Left lung (tissue), 10 donors: ENCODE data around the gene ANKZF1. TPM values are rescaled to one million over a fixed set of nuclear protein-coding genes. Genes with fewer than 3 reads are reported as not detected.

Experiments
- ATAC-seq: fragments of 200-7000 bp; cut with Tn5 transposase; one replicate; pipeline ENCODE4 v1.9.1; 2020; ENCODE audit warnings: moderate library complexity
- DNase-seq, 4 donors: peaks; one replicate each; pipeline ENCODE4 v3.0.0-alpha.2; 2013 to 2020
- H3K27ac ChIP-seq, 2 donors: fragments of 200-600 bp; sonication (generic) in 1 of 2; one replicate each; pipeline versions ENCODE4 v1.5.0 to v1.8.0; 2020 to 2021
- H3K27me3 ChIP-seq, 2 donors: fragments of 200-600 bp; sonication (generic) in 1 of 2; one replicate each; pipeline versions ENCODE4 v1.5.0 to v1.8.0; 2020 to 2021
- H3K36me3 ChIP-seq, 2 donors: fragments of 200-600 bp; sonication (generic) in 1 of 2; one replicate each; pipeline versions ENCODE4 v1.5.0 to v1.8.0; 2020 to 2021
- H3K4me1 ChIP-seq, 2 donors: fragments of 200-600 bp; one replicate each; pipeline ENCODE4 v1.8.0; 2021
- H3K4me3 ChIP-seq, 2 donors: fragments of 200-600 bp; sonication (generic) in 1 of 2; one replicate each; pipeline versions ENCODE4 v1.5.0 to v1.8.0; 2020 to 2021; ENCODE audit warnings: mild to moderate bottlenecking in 1 of 2
- H3K9me3 ChIP-seq, 2 donors: fragments of 200-600 bp; sonication (generic) in 1 of 2; one replicate each; pipeline versions ENCODE4 v1.5.0 to v1.8.0; 2020 to 2021
- intact Hi-C, 2 donors: fragments of 100-400 bp; cut with DNase I; formaldehyde crosslinking; loops; one replicate each; pipeline versions ENCODE4 v1.11.2 to v1.14.2; 2022
- polyA plus RNA-seq, 6 donors: library from polyadenylated mRNA; unstranded; fragments of 120-200 nt; gene quantifications; one replicate each; pipeline ENCODE4 v1.2.1, GENCODE V29; 2013; ENCODE audit not compliant: insufficient read length in 6 of 6
- total RNA-seq, 2 donors: library from RNA; stranded (reverse); fragmentation: NEBNext Ultra II Directional; extraction: Animal tissue kit (Norgen Biotek cat#: 25700); gene quantifications; one replicate each; pipeline ENCODE4 v1.2.1, GENCODE V29; 2021
- TF ChIP-seq, protein P1 (sequence below), 2 donors: fragments of 200-600 bp; sonication (generic) in 1 of 2; IDR thresholded peaks; one replicate each; pipeline versions ENCODE4 v1.5.0 to v1.8.0; 2021; ENCODE audit warnings: antibody characterized with exemption in 2 of 2
- donor health status: DM: no; HTN: yes; CAD: no.
- donor health status: DM: no; HTN: no; CAD: no.

ANKZF1 gene
- total and polyA plus RNA-seq, 8 donors, result 34.5 to 85.5 (median 76.4) TPM

DNA sequence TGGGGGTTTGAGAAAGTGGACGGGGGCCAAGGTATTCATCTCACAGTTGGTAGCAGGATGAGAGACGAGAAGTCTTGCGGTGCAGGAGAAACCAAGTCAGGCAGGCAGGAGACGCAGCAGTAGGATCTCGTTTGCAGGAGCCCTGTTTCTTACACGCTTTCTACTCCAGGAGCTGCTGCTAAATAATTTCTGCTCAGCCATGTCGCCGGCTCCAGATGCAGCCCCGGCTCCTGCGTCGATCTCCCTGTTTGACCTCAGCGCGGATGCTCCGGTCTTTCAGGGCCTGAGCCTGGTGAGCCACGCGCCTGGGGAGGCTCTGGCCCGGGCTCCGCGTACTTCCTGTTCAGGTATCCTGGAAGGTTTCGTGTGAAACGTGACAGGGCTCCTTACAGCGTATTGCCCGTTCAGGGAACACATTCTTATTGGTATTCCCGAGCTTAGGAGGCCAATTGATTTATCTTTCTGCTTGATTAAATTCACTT is 494 bp downstream of the ANKZF1 start:
- Histone ChIP-seq H3K36me3 (peaks cover 0 to 50% of the 10 kb centered on the region in 2 donors), H3K27ac (peak overlapping the region; percentile 86 to 95), H3K27me3 (no peaks in the 10 kb centered on the region), H3K4me3 (peak overlapping the region; percentile 79 to 92), H3K4me1 (peaks cover 23 to 51% of the 10 kb centered on the region in 2 donors), H3K9me3 (no peaks in the 10 kb centered on the region)
- intact Hi-C loops, result no loop called here
- ATAC-seq, result peak; percentile 59
- peak in 2 of 4 donors; percentile 66 to 90 for DNase-seq
- TF ChIP-seq, protein P1, sequence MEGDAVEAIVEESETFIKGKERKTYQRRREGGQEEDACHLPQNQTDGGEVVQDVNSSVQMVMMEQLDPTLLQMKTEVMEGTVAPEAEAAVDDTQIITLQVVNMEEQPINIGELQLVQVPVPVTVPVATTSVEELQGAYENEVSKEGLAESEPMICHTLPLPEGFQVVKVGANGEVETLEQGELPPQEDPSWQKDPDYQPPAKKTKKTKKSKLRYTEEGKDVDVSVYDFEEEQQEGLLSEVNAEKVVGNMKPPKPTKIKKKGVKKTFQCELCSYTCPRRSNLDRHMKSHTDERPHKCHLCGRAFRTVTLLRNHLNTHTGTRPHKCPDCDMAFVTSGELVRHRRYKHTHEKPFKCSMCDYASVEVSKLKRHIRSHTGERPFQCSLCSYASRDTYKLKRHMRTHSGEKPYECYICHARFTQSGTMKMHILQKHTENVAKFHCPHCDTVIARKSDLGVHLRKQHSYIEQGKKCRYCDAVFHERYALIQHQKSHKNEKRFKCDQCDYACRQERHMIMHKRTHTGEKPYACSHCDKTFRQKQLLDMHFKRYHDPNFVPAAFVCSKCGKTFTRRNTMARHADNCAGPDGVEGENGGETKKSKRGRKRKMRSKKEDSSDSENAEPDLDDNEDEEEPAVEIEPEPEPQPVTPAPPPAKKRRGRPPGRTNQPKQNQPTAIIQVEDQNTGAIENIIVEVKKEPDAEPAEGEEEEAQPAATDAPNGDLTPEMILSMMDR (IDR thresholded peaks at IDR 0.05), result no peak

DNA sequence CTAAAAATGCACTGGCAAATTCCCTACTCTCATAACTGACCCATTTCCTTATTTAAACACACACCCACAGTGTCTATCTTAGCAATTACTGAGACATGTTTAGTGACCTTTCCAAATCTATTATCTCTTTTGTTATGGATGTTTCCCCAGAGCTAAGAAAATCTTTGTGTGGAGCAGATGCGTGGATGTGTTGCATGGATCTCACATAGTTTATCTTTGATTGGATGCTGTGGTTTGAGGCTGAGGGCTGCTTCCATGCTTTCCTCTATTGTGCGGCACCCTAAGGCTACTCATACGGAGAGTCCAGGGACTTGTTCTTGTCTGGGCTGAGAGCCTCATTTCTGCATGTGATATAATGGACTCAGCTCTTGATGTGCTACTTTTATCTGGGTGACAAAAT is 4.7 kb downstream of the ANKZF1 start:
- Histone ChIP-seq H3K9me3 (no peaks in the 10 kb centered on the region), H3K4me3 (no peak overlapping the region), H3K4me1 (peaks cover 9 to 15% of the 10 kb centered on the region in 2 donors), H3K36me3 (peaks cover 0 to 72% of the 10 kb centered on the region in 2 donors), H3K27me3 (no peaks in the 10 kb centered on the region), H3K27ac (no peak overlapping the region)
- no peak for ATAC-seq
- intact Hi-C loops, result no loop called here
- no peak for DNase-seq
- TF ChIP-seq, protein P1 (IDR thresholded peaks at IDR 0.05), result no peak

DNA sequence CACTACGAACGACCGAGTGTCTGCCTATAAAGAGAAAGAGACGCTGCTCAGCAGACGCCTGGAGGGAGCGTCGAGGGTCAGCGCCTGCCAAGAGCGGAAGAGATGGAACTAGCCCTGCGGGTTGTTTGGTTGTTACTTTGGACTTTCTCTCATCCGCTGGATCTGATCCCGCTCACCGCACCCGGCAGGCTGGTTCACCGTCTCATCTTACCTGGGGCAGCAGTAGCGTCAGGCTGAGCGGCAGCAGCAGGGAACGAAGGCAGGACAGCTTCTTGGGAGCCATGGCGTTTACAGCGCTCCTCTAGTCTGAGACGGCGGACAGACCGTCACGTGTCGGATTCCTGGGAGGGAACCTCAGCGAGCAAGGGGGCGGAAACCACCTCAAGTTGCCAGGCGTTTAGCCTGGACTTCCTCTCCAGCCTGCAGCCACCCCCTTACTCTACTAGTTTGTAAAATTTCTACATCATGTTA is 13.7 kb downstream of the ANKZF1 start:
- Histone ChIP-seq H3K4me3 (peak overlapping the region; percentile 7 to 36), H3K9me3 (no peaks in the 10 kb centered on the region), H3K36me3 (peaks cover 0 to 26% of the 10 kb centered on the region in 2 donors), H3K27me3 (no peaks in the 10 kb centered on the region), H3K27ac (peak overlapping the region in 1 of 2 donors; percentile 42), H3K4me1 (peaks cover 13 to 38% of the 10 kb centered on the region in 2 donors)
- peak in 2 of 4 donors; percentile 50 to 87 for DNase-seq
- intact Hi-C loops, result no loop called here
- TF ChIP-seq, protein P1 (IDR thresholded peaks at IDR 0.05), result no peak
- peak; percentile 4 for ATAC-seq

DNA sequence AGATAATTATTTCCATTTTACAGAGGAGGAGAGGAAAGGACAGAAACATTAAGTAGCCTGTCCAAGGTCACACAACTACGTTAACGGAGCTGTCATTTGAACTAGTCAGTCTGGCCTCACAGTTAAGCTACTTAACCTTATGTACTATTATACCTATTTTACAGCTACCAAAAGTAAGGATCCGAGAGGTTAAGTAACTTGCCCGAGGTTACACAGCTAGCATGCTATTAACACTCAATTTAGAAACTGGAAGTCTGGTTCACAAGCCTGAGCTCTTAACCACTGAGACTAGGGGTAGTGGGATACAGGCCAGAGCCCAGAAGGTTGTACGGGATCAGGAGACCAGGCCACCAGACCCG is 15.2 kb downstream of the ANKZF1 start:
- Histone ChIP-seq H3K27me3 (no peaks in the 10 kb centered on the region), H3K9me3 (no peaks in the 10 kb centered on the region), H3K4me1 (peaks cover 26 to 52% of the 10 kb centered on the region in 2 donors), H3K4me3 (peak overlapping the region; percentile 81 to 94), H3K36me3 (peaks cover 0 to 24% of the 10 kb centered on the region in 2 donors), H3K27ac (peak overlapping the region; percentile 94 to 97)
- DNase-seq, result no peak
- intact Hi-C loops, result no loop called here
- ATAC-seq, result no peak
- TF ChIP-seq, protein P1 (IDR thresholded peaks at IDR 0.05), result no peak

DNA sequence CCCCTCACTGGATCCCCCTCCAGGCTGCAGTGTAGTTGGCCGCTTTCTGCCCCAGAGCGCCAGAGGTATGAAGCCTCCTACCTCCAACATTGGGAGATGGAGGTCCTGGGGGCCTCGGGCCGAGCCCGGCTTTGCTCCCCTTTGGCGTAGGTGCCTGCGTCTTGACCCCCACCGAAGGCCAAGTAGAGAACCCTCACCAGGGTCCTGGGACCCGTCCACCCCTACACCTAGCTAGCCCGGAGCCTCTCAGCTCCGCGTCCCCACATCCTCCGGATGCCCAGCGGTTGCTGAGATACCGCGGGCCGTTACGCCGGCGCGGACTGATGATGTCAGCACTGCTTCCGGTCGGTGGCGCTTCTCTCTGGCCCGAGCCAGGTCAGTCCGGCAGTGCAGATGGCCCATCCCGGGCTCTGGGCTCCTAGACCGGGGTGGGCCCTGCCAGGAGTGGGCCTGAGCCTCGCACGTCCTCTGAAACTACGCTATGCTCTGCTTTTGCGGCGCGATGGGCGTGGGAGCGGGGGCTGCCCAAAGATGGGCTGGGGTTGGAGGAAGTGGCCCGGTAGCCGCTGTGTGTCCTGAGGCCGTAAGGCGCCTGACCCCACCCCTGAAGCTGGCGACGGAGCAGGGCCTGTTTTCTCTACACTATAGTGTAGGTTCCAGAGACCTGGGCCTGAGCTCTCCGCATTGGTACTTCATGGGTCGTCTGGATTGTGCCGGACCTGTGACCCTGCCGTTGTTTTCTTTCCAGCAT is 15.7 kb downstream of the ANKZF1 start, which contains the start of the genes GLB1L and STK16:
GLB1L (minus strand) TSS at position 297 of the 751 bp plus-strand sequence. CDS start 1,871 bp downstream, outside the sequence.
STK16 (plus strand) TSS at position 332 of the 751 bp plus-strand sequence. CDS start 521 bp downstream, outside the sequence.
- peaks cover 32 to 58% of the 10 kb centered on the region in 2 donors for H3K4me1 ChIP-seq
- H3K27ac ChIP-seq, result peak within 1 kb of the TSS; percentile 94 to 97
- H3K27me3 ChIP-seq, result no peaks in the 10 kb centered on the region
- intact Hi-C loops, result no loop called here
- no peaks in the 10 kb centered on the region for H3K9me3 ChIP-seq
- ATAC-seq (peak; percentile 84), DNase-seq (peak; percentile 94 to 98 (median 95))
- TF ChIP-seq, protein P1 (IDR thresholded peaks at IDR 0.05), result no peak
- peaks cover 0 to 26% of the 10 kb centered on the region in 2 donors for H3K36me3 ChIP-seq
- H3K4me3 ChIP-seq, result peak within 1 kb of the TSS; percentile 81 to 94
